Kidney epithelial cell (primary cell): Measurements from ENCODE around the gene SNRPA. TPM values are rescaled to one million over a fixed set of nuclear protein-coding genes. Genes with fewer than 3 reads are reported as not detected.

Source experiments
- DNase-seq: peaks from one replicate; pipeline ENCODE4 v3.0.0-alpha.2; 2010; ENCODE audit warnings: low read depth
- H3K27me3 ChIP-seq: 2 replicates; pipeline ENCODE4 v1.6.0; 2011; ENCODE audit warnings: low read length; ENCODE audit not compliant: control insufficient read depth, insufficient read depth
- H3K36me3 ChIP-seq: 2 replicates; pipeline ENCODE4 v1.5.1; 2011; ENCODE audit warnings: low read length; ENCODE audit not compliant: control insufficient read depth, insufficient read depth
- H3K4me3 ChIP-seq: 2 replicates; pipeline ENCODE4 v1.5.1; 2011; ENCODE audit warnings: low read depth, mild to moderate bottlenecking, control low read depth, low read length
- CTCF ChIP-seq: IDR thresholded peaks from 2 replicates; pipeline ENCODE4 v1.5.1; 2011; ENCODE audit warnings: mild to moderate bottlenecking, moderate library complexity, low read length, control low read depth, inconsistent platforms; ENCODE audit not compliant: insufficient read depth, poor library complexity, severe bottlenecking
- total RNA-seq: library from RNA; depleted of rRNA; stranded (reverse); fragments of >200 nt; gene quantifications from 2 replicates; pipeline ENCODE4 v1.2.3, GENCODE V29; 2015

The SNRPA gene
- total RNA-seq, 1 donor from 2014 or later = 110 TPM

GRCh38 chr19:40803857-40804782, 53.1 kb downstream of the SNRPA start:
- peaks cover 3% of the 10 kb centered on the region for H3K36me3 ChIP-seq
- TF ChIP-seq CTCF = no peak

GRCh38 chr19:40804783-40805242, 53.8 kb downstream of the SNRPA start:
- no peak for DNase-seq
- H3K4me3 ChIP-seq = no peak overlapping the region
- peaks cover 3% of the 10 kb centered on the region for H3K36me3 ChIP-seq
- H3K27me3 ChIP-seq = no peaks in the 10 kb centered on the region
- TF ChIP-seq CTCF = no peak

More at GRCh38 chr19:40803857-40804782, 53.1 kb downstream of the SNRPA start:
- no peak overlapping the region for H3K4me3 ChIP-seq
- H3K27me3 ChIP-seq = no peaks in the 10 kb centered on the region
- no peak for DNase-seq

DNA sequence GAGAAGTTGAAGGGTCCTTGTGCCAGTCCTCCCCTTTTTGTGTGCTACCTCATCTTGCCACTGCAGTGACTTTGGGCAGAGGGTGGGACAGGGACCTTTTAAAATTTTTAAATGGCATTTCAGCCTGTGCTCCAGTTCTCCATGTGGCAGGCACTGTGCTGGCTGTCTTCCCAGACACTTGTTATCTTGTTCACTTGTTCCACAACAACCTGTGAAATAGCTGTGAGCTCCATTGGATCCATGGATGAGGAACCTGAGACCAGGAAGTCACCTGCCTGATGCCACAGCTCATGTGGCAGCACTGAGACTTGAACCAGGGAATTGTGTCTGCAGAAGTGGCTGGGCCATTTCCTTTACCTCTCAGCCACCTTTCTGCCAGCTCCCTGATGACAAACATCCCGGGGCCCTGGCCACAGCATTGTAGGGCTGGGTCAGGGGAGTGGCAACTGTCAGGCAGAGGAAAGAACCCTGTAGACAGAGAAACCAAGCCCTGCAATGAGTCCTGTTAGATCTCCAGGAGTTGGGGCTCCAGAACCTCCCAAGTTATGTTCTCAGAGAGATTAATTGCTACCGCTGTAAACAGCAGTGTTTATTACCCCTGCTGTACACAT, 54.4 kb downstream of the SNRPA start:
- no peak for DNase-seq
- H3K36me3 ChIP-seq = peaks cover 3% of the 10 kb centered on the region
- H3K27me3 ChIP-seq = no peaks in the 10 kb centered on the region
- no peak overlapping the region for H3K4me3 ChIP-seq
- no peak for TF ChIP-seq CTCF

GRCh38 chr19:40806423-40807146, 55.6 kb downstream of the SNRPA start:
- H3K27me3 ChIP-seq = no peaks in the 10 kb centered on the region
- peak; percentile 98 for TF ChIP-seq CTCF
- DNase-seq = peak; percentile 95
- no peak overlapping the region for H3K4me3 ChIP-seq
- peaks cover 3% of the 10 kb centered on the region for H3K36me3 ChIP-seq

DNA sequence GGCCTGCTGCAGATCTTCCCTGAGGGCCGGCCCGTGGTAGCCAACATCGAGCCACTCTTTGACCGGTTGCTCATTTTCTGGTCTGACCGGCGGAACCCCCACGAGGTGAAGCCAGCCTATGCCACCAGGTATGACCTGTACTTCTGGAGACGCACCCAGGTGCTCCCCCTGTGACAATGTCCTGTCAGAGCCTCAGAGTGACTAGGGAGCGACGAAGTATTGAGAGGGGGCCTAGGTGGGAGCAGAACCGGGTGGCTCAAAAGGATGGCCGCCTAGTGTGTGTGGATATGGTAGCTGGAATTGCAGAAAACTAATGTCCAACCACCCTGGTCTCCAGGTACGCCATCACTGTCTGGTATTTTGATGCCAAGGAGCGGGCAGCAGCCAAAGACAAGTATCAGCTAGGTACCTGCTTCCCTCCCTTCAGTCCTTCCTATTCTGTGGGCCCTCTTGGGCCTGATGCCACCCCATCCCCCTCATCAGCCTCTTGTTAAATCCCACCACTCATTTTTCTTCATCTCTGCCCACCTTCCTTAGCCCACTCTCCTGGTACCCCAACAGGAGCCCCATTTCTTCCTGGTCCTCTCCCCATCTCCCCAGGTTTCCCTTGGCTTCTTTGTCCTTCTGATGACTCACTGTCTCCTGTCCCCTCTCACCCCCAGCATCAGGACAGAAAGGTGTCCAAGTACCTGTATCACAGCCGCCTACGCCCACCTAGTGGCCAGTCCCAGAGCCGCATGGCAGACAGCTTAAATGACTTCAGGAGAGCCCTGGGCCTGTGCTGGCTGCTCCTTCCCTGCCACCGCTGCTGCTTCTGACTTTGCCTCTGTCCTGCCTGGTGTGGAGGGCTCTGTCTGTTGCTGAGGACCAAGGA, 56.4 kb downstream of the SNRPA start:
- no peak for DNase-seq
- peaks cover 3% of the 10 kb centered on the region for H3K36me3 ChIP-seq
- peaks cover 6% of the 10 kb centered on the region for H3K27me3 ChIP-seq
- H3K4me3 ChIP-seq = no peak overlapping the region
- TF ChIP-seq CTCF = peak; percentile 36
